ENCODE measurements around the gene NAV3. TPM values are rescaled to one million over a fixed set of nuclear protein-coding genes. Genes with fewer than 3 reads are reported as not detected.

NAV3 gene
- 98.3 and 106 TPM in 2 replicates for total RNA-seq (2012; rRNA removed)
- 24.3 and 25.5 TPM in 2 replicates for polyA plus RNA-seq (2012; rRNA removed)
- polyA plus RNA-seq (2012; cell fraction: cytosol; rRNA removed), result 4.9 and 5.4 TPM in 2 replicates
- polyA plus RNA-seq (2012; cell fraction: nucleus; rRNA removed; ENCODE audit: low replicate concordance), result 16.1 and 63.9 TPM in 2 replicates
- percentile 91 among the genes with signal in this experiment for Bru-seq, nascent RNA
- percentile 54 among the genes with signal in this experiment for BruChase-seq, experiment 1, labeled RNA remaining after a 6-hour chase
- BruChase-seq, experiment 2, labeled RNA remaining after a 2-hour chase, result percentile 67 among the genes with signal in this experiment
- long read RNA-seq, partial matches to known transcripts, result 3 of 13 reads
- long read RNA-seq, other reads (novel, unspliced or antisense), result 10 of 13 reads

DNA sequence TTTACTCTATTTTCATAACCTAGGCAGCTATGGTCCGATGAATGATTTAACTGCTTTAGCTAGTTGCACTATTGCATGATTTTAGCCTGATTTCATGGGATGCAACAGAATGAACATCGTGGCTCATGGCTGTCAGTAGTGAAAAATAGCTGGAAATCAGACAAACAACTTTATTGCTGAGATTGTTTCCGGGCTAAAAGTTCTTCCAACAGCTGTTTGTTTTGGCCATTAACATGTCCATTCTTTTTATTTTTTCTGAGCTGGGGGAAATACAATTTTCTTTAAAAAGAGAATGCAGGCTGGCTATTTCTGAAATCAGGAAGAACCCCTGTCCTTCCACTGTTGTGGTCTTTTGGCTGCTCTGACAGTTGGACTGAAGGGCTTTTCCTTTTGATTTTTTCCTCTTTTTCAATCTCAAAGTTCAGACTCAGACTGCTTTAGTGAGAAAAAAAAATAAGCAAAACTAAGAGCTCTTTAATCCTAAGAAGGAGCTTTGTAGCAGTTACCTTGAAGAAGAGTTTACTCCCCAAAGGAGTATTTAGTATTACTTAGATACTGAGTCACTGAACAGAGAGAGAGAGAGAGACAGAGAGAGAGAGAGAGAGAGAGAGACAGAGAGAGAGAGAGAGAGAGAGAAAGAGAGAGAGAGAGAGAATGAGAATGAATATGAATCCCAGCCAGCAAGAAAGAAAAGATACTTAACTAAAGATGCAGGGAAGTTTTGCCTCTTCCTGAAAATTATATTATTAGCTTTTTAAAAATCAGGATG is at the start of gene NAV3:
Gene NAV3, plus strand, starts transcription at position 312 of the 769 bp plus-strand sequence. CDS start 568 bp downstream, outside the sequence.
- no peak within 1 kb of the TSS for H2BK5ac ChIP-seq (ENCODE audit: low read depth, low read length, poor library complexity, severe bottlenecking)
- no peak within 1 kb of the TSS for H2BK120ac ChIP-seq (ENCODE audit: low read depth, low read length)
- TF ChIP-seq MAFK (IDR thresholded peaks at IDR 0.05; ENCODE audit: low read depth, low read length) (no peak), RCOR1 (IDR thresholded peaks at IDR 0.05; ENCODE audit: insufficient replicate concordance, low read length) (no peak), CEBPB (IDR thresholded peaks at IDR 0.05; ENCODE audit: low read depth, low read length) (no peak), FOS (IDR thresholded peaks at IDR 0.05; ENCODE audit: low read depth, low read length) (no peak)
- no peaks in the 10 kb centered on the region for H3K9me1 ChIP-seq (ENCODE audit: insufficient read depth, low read length)
- no peak within 1 kb of the TSS for H4K5ac ChIP-seq (ENCODE audit: low read depth, low read length)
- H3K27me3 ChIP-seq (ENCODE audit: control insufficient read depth, insufficient read depth, low read length), result peaks cover 1% of the 10 kb centered on the region; the same call in 1 of the 2 replicates
- H3K79me1 ChIP-seq (ENCODE audit: low read depth in 1 of 2, low read length in 2 of 2), result no peaks in the 10 kb centered on the region
- H3K9ac ChIP-seq (ENCODE audit: low read depth, low read length), result no peak within 1 kb of the TSS
- CTCF ChIA-PET, result interaction anchor here (0.6 to 0.8 kb wide), 3 partner anchors 21 to 545 kb away, joined by 3 read pairs; no protein-coding TSS in a partner anchor
- no peak within 1 kb of the TSS for H3K4me2 ChIP-seq (ENCODE audit: low read depth, low read length)
- H3K27ac ChIP-seq (ENCODE audit: insufficient read depth, low read length), result no peak within 1 kb of the TSS
- dilution Hi-C loops (cut with HindIII; ENCODE audit: low sequenced_read_pairs, unreplicated experiment), result no loop called here
- H2BK15ac ChIP-seq (ENCODE audit: low read depth, low read length), result no peak within 1 kb of the TSS
- no peak within 1 kb of the TSS for H2AK9ac ChIP-seq (replicated peaks; ENCODE audit: low read depth, low read length, poor library complexity)
- no peak within 1 kb of the TSS for H2BK20ac ChIP-seq (ENCODE audit: low read depth, low read length)
- H3K56ac ChIP-seq (ENCODE audit: extremely low read depth, insufficient read depth, low read length), result no peak within 1 kb of the TSS
- H3K4ac ChIP-seq (ENCODE audit: low read depth, low read length), result no peak within 1 kb of the TSS
- intact Hi-C loops (cut with micrococcal nuclease), result loop anchor here (5.0 kb wide), 1 partner anchor 228 kb away; no protein-coding TSS in a partner anchor
- H2AK5ac ChIP-seq (ENCODE audit: low read depth, low read length), result no peak within 1 kb of the TSS
- H3K18ac ChIP-seq (ENCODE audit: low read depth, low read length), result no peak within 1 kb of the TSS
- no TSS peak for BruUV-seq (replicated peaks)
- WGBS, 2 experiments (ENCODE audit: extremely low coverage in 2 of 2, insufficient read length in 1 of 2), result no CpG with 5 or more reads among the region's 3 CpGs
- in situ Hi-C loops (cut with MboI; ENCODE audit: low sequenced_read_pairs), result no loop called here
- H3K4me3 ChIP-seq (ENCODE audit: insufficient read depth, low read depth, low read length), result no peak within 1 kb of the TSS
- no peaks in the 10 kb centered on the region for H4K20me1 ChIP-seq (ENCODE audit: insufficient read depth, low read length)
- no peaks in the 10 kb centered on the region for H3K36me3 ChIP-seq (ENCODE audit: control insufficient read depth, insufficient read depth, low read length)
- no peak within 1 kb of the TSS for H3K23ac ChIP-seq (ENCODE audit: low read depth, low read length)
- POLR2A ChIA-PET (ENCODE audit: unreplicated experiment), result no interaction called here
- no peak within 1 kb of the TSS for H4K8ac ChIP-seq (ENCODE audit: low read depth in 2 of 2, low read length in 2 of 2)
- H4K91ac ChIP-seq (ENCODE audit: insufficient read depth, low read depth, low read length), result no peak within 1 kb of the TSS
- H2AFZ ChIP-seq (replicated peaks; ENCODE audit: low read length, poor library complexity), result no peak within 1 kb of the TSS
- ATAC-seq (ENCODE audit: low read depth), result no peak
- no peaks in the 10 kb centered on the region for H3K4me1 ChIP-seq (ENCODE audit: control insufficient read depth, insufficient read depth, low read length)
- no peak for DNase-seq
- H3K14ac ChIP-seq (replicated peaks; ENCODE audit: low read depth, low read length), result no peak within 1 kb of the TSS
- H3K9me3 ChIP-seq (ENCODE audit: control insufficient read depth, insufficient read depth, low read length), result no peaks in the 10 kb centered on the region

All from IMR-90 (cell line).